ENCODE data around the gene GRIK4. TPM values are rescaled to one million over a fixed set of nuclear protein-coding genes. Genes with fewer than 3 reads are reported as not detected.

GRIK4 gene
- total RNA-seq, 2 experiments from 2014 or later, result not detected

DNA sequence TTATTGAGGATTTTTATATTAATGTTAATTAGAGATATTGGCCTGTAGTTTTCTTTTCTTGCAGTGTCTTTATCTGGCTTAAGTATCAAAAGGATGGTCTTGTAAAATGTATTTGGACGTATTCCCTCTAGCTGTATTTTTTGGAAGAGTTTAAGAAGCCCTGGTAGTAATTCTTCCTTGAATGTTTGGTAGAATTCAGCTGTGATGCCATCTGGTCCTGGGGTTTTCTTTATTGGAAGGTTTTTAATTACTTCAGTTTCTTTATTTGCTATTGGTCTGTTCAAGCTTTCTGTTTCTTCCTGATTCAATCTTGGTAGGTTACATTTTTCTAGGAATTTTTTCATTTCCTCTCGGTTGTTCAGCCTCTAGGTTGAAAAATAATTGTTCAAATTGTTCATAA, 257.4 kb downstream of the GRIK4 start:
- Histone ChIP-seq H3K36me3 (ENCODE audit: insufficient read depth, low read length) (no peaks in the 10 kb centered on the region), H3K9me3 (ENCODE audit: control insufficient read depth in 1 of 2, insufficient read depth in 1 of 2, low read length in 2 of 2) (peaks cover 0 to 8% of the 10 kb centered on the region in 2 experiments), H3K4me1 (ENCODE audit: insufficient read depth, low read length) (no peaks in the 10 kb centered on the region), H3K4me3 (ENCODE audit: low read length) (no peak overlapping the region), H3K27ac (ENCODE audit: low read depth in 1 of 2, low read length in 2 of 2) (no peak overlapping the region), H3K27me3 (ENCODE audit: control insufficient read depth in 1 of 2, insufficient read depth in 2 of 2, low read length in 2 of 2) (peaks cover 4% of the 10 kb centered on the region in 2 experiments)
- TF ChIP-seq, protein P1, sequence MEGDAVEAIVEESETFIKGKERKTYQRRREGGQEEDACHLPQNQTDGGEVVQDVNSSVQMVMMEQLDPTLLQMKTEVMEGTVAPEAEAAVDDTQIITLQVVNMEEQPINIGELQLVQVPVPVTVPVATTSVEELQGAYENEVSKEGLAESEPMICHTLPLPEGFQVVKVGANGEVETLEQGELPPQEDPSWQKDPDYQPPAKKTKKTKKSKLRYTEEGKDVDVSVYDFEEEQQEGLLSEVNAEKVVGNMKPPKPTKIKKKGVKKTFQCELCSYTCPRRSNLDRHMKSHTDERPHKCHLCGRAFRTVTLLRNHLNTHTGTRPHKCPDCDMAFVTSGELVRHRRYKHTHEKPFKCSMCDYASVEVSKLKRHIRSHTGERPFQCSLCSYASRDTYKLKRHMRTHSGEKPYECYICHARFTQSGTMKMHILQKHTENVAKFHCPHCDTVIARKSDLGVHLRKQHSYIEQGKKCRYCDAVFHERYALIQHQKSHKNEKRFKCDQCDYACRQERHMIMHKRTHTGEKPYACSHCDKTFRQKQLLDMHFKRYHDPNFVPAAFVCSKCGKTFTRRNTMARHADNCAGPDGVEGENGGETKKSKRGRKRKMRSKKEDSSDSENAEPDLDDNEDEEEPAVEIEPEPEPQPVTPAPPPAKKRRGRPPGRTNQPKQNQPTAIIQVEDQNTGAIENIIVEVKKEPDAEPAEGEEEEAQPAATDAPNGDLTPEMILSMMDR (IDR thresholded peaks at IDR 0.05), result no peak
- ChIA-PET POLR2A (no interaction called here), CTCF (no interaction called here)
- H3K36me3 Mint-ChIP-seq (ENCODE audit: low read depth), result no peaks in the 10 kb centered on the region
- H3K27ac Mint-ChIP-seq, result no peak overlapping the region
- H3K27me3 Mint-ChIP-seq, result peaks cover 48% of the 10 kb centered on the region
- intact Hi-C loops (cut with DNase I, micrococcal nuclease), result no loop called here
- DNase-seq, result no peak
- no peak for ATAC-seq (ENCODE audit: poor library complexity)
- no peak overlapping the region for H3K4me3 Mint-ChIP-seq
- H3K4me1 Mint-ChIP-seq (ENCODE audit: low read depth), result no peaks in the 10 kb centered on the region
- H3K9me3 Mint-ChIP-seq, result peaks cover 2% of the 10 kb centered on the region

DNA sequence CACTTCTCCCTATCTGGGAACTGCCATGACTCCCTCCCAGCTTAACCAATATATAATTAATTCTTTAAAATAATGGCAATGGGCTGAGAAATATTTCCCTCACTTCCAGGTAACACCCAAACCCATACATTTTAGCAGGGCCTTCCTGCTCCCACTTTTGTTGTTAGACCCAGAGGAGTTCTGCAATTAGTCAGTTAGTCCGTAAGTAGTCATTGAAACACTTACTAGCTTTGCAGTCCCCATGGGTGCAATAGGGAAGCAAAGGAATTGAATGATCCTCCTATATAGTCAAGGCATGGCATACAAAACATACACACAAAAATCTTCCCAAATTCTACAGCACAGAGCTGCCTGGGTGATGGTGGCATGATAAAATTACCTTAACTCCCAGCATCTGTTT, 258.4 kb downstream of the GRIK4 start:
- Histone ChIP-seq H3K27me3 (ENCODE audit: control insufficient read depth in 1 of 2, insufficient read depth in 2 of 2, low read length in 2 of 2) (peaks cover 4% of the 10 kb centered on the region in 2 experiments), H3K27ac (ENCODE audit: low read depth in 1 of 2, low read length in 2 of 2) (no peak overlapping the region), H3K9me3 (ENCODE audit: control insufficient read depth in 1 of 2, insufficient read depth in 1 of 2, low read length in 2 of 2) (peaks cover 0 to 8% of the 10 kb centered on the region in 2 experiments), H3K36me3 (ENCODE audit: insufficient read depth, low read length) (no peaks in the 10 kb centered on the region), H3K4me1 (ENCODE audit: insufficient read depth, low read length) (no peaks in the 10 kb centered on the region), H3K4me3 (ENCODE audit: low read length) (no peak overlapping the region)
- DNase-seq, result no peak
- Mint-ChIP-seq H3K4me3 (no peak overlapping the region), H3K4me1 (ENCODE audit: low read depth) (no peaks in the 10 kb centered on the region), H3K36me3 (ENCODE audit: low read depth) (no peaks in the 10 kb centered on the region), H3K27ac (no peak overlapping the region), H3K27me3 (peaks cover 50% of the 10 kb centered on the region), H3K9me3 (peaks cover 2% of the 10 kb centered on the region)
- no peak for ATAC-seq (ENCODE audit: poor library complexity)
- TF ChIP-seq, protein P1 (IDR thresholded peaks at IDR 0.05), result no peak
- POLR2A ChIA-PET, result no interaction called here
- CTCF ChIA-PET, result no interaction called here
- intact Hi-C loops (cut with DNase I, micrococcal nuclease), result no loop called here

DNA sequence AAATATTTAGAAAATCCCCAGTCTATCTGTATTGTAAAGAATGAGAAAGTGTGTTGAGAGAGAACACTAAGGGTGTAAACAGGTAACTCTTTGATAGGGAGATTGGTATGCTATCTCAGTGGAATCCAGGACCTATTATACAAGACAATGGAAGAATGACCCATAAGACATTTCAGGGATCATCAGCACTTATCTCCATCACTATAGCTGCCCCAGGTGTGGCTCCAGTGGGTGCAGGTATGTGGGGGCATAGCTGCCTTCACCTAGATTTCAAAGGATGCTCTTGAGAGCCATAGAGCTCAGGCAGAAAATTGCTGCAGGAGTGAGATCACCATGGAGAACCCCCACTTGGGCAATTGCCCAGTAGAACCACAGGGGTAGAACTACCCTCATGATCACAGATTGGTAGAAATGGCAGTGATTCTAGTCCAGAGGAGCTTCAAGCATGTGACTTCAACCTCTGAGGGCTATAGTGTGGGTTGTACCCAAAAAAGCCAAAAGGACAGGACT, 260.1 kb downstream of the GRIK4 start:
- POLR2A ChIA-PET, result no interaction called here
- no peak overlapping the region for H3K27ac ChIP-seq (ENCODE audit: low read depth in 1 of 2, low read length in 2 of 2)
- DNase-seq (no peak), ATAC-seq (ENCODE audit: poor library complexity) (no peak)
- intact Hi-C loops (cut with DNase I, micrococcal nuclease), result no loop called here
- peaks cover 0 to 7% of the 10 kb centered on the region in 2 experiments for H3K27me3 ChIP-seq (ENCODE audit: control insufficient read depth in 1 of 2, insufficient read depth in 2 of 2, low read length in 2 of 2)
- Mint-ChIP-seq H3K27ac (no peak overlapping the region), H3K9me3 (peaks cover 2% of the 10 kb centered on the region), H3K36me3 (ENCODE audit: low read depth) (no peaks in the 10 kb centered on the region), H3K27me3 (peaks cover 45% of the 10 kb centered on the region), H3K4me3 (no peak overlapping the region), H3K4me1 (ENCODE audit: low read depth) (no peaks in the 10 kb centered on the region)
- TF ChIP-seq, protein P1 (IDR thresholded peaks at IDR 0.05), result no peak
- H3K9me3 ChIP-seq (ENCODE audit: control insufficient read depth in 1 of 2, insufficient read depth in 1 of 2, low read length in 2 of 2), result peaks cover 0 to 4% of the 10 kb centered on the region in 2 experiments
- H3K4me3 ChIP-seq (ENCODE audit: low read length), result no peak overlapping the region
- no peaks in the 10 kb centered on the region for H3K36me3 ChIP-seq (ENCODE audit: insufficient read depth, low read length)
- H3K4me1 ChIP-seq (ENCODE audit: insufficient read depth, low read length), result no peaks in the 10 kb centered on the region
- CTCF ChIA-PET, result no interaction called here

Measured in CD4-positive, alpha-beta T cell (primary cell).